H9 (cell line): Measurements from ENCODE around the gene VMAC. TPM values are rescaled to one million over a fixed set of nuclear protein-coding genes. Genes with fewer than 3 reads are reported as not detected.

Experiments used
- DNase-seq: peaks from one replicate; pipeline ENCODE4 v3.0.0-alpha.2; 2017
- H2AFZ ChIP-seq: one replicate; pipeline ENCODE4 v1.6.1; 2013; ENCODE audit warnings: mild to moderate bottlenecking, low read length, control low read depth, moderate library complexity
- H2AK5ac ChIP-seq: 2 replicates; pipeline ENCODE4 v1.6.1; 2013; ENCODE audit warnings: low read length, control low read depth, mixed read lengths; ENCODE audit not compliant: insufficient read length
- H2BK120ac ChIP-seq: one replicate; pipeline ENCODE4 v1.6.1; 2013; ENCODE audit warnings: low read depth, mild to moderate bottlenecking, low read length, control low read depth, inconsistent platforms; ENCODE audit not compliant: poor library complexity, severe bottlenecking
- H2BK12ac ChIP-seq: 2 replicates; pipeline ENCODE4 v1.6.1; 2013; ENCODE audit warnings: low read length, control low read depth, mixed read lengths, low read depth; ENCODE audit not compliant: insufficient read length
- H2BK15ac ChIP-seq: 2 replicates; pipeline ENCODE4 v1.6.1; 2013; ENCODE audit warnings: low read depth, low read length, control low read depth
- H2BK20ac ChIP-seq: one replicate; pipeline ENCODE4 v1.6.1; 2013; ENCODE audit warnings: low read depth, mild to moderate bottlenecking, low read length, control low read depth, inconsistent platforms; ENCODE audit not compliant: poor library complexity, severe bottlenecking
- H2BK5ac ChIP-seq: 2 replicates; pipeline ENCODE4 v1.6.1; 2013; ENCODE audit warnings: low read length, control low read depth, mixed read lengths; ENCODE audit not compliant: insufficient read length
- H3K14ac ChIP-seq: 2 replicates; pipeline ENCODE4 v1.6.1; 2013; ENCODE audit warnings: low read length, control low read depth; ENCODE audit not compliant: insufficient read depth
- H3K18ac ChIP-seq: 2 replicates; pipeline ENCODE4 v1.6.1; 2013; ENCODE audit warnings: low read depth, mild to moderate bottlenecking, mixed read lengths, low read length, control low read depth; ENCODE audit not compliant: insufficient read length
- H3K23ac ChIP-seq: 2 replicates; pipeline ENCODE4 v1.6.1; 2013; ENCODE audit warnings: low read length, control low read depth, mixed read lengths, low read depth; ENCODE audit not compliant: insufficient read length
- H3K23me2 ChIP-seq: 2 replicates; pipeline ENCODE4 v1.6.1; 2013; ENCODE audit warnings: low read depth, mild to moderate bottlenecking, mixed read lengths, low read length, control low read depth; ENCODE audit not compliant: insufficient read length, poor library complexity, severe bottlenecking
- H3K27ac ChIP-seq: 2 replicates; pipeline ENCODE4 v1.5.1; 2013; ENCODE audit warnings: low read length, control low read depth, mixed read lengths, low read depth; ENCODE audit not compliant: insufficient read length
- H3K27me3 ChIP-seq: 2 replicates; pipeline ENCODE4 v1.6.1; 2013; ENCODE audit warnings: low read length, control low read depth, inconsistent platforms; ENCODE audit not compliant: insufficient read depth
- H3K4ac ChIP-seq: 2 replicates; pipeline ENCODE4 v1.6.1; 2013; ENCODE audit warnings: low read depth, mild to moderate bottlenecking, control low read depth, inconsistent platforms, low read length, moderate library complexity
- H3K4me1 ChIP-seq: 2 replicates; pipeline ENCODE4 v1.6.1; 2013; ENCODE audit warnings: low read length, control low read depth, inconsistent platforms; ENCODE audit not compliant: insufficient read depth
- H3K4me2 ChIP-seq: 2 replicates; pipeline ENCODE4 v1.6.1; 2013; ENCODE audit warnings: low read length, control low read depth, mixed read lengths; ENCODE audit not compliant: insufficient read length, insufficient read depth
- H3K56ac ChIP-seq: 2 replicates; pipeline ENCODE4 v1.6.1; 2013; ENCODE audit warnings: low read depth, mild to moderate bottlenecking, mixed read lengths, low read length, control low read depth; ENCODE audit not compliant: insufficient read length
- H3K79me1 ChIP-seq: 2 replicates; pipeline ENCODE4 v1.6.1; 2013; ENCODE audit warnings: low read depth, mild to moderate bottlenecking, moderate library complexity, low read length, control low read depth, inconsistent platforms; ENCODE audit not compliant: insufficient read depth, poor library complexity, severe bottlenecking
- H3K79me2 ChIP-seq: 2 replicates; pipeline ENCODE4 v1.6.1; 2013; ENCODE audit warnings: low read length, control low read depth, inconsistent platforms; ENCODE audit not compliant: insufficient read depth
- H3K9ac ChIP-seq: 2 replicates; pipeline ENCODE4 v1.6.1; 2013; ENCODE audit warnings: low read length, control low read depth, mixed read lengths; ENCODE audit not compliant: insufficient read length; ENCODE audit errors: extremely low read depth
- H3K9me3 ChIP-seq: one replicate; pipeline ENCODE4 v1.6.1; 2013; ENCODE audit warnings: low read depth, low read length, inconsistent platforms; ENCODE audit not compliant: control insufficient read depth
- H3T11ph ChIP-seq: one replicate; pipeline ENCODE4 v1.6.1; 2013; ENCODE audit warnings: mild to moderate bottlenecking, low read length, control low read depth, inconsistent platforms
- H4K20me1 ChIP-seq: one replicate; pipeline ENCODE4 v1.6.1; 2013; ENCODE audit not compliant: control insufficient read depth, insufficient read length, insufficient read depth
- H4K5ac ChIP-seq: 2 replicates; pipeline ENCODE4 v1.6.1; 2013; ENCODE audit warnings: low read depth, mild to moderate bottlenecking, mixed read lengths, low read length, control low read depth; ENCODE audit not compliant: insufficient read length
- H4K8ac ChIP-seq: replicated peaks from 2 replicates; pipeline ENCODE4 v1.6.1; 2013; ENCODE audit warnings: low read length, control low read depth, mixed read lengths, low read depth; ENCODE audit not compliant: insufficient read length
- H4K91ac ChIP-seq: 2 replicates; pipeline ENCODE4 v1.6.1; 2013; ENCODE audit warnings: low read depth, mild to moderate bottlenecking, moderate library complexity, mixed read lengths, low read length, control low read depth; ENCODE audit not compliant: insufficient read length
- H3K27ac Mint-ChIP-seq, 3 experiments: 2 replicates in 2 of 3; 3 replicates in 1 of 3; pipeline ENCODE4 v1.8.0; 2020 to 2021; ENCODE audit warnings: mixed read lengths in 3 of 3, mild to moderate bottlenecking in 1 of 3, moderate library complexity in 1 of 3
- H3K27me3 Mint-ChIP-seq: 2 replicates; pipeline ENCODE4 v1.8.0; 2021; ENCODE audit warnings: low read depth, mild to moderate bottlenecking, moderate library complexity, mixed read lengths
- H3K36me3 Mint-ChIP-seq, 3 experiments: 2 replicates in 2 of 3; 3 replicates in 1 of 3; pipeline ENCODE4 v1.8.0; 2020 to 2021; ENCODE audit warnings: low read depth in 3 of 3, mixed read lengths in 3 of 3; ENCODE audit not compliant: insufficient read depth in 1 of 3
- H3K4me1 Mint-ChIP-seq, 2 experiments: 2 replicates each; pipeline ENCODE4 v1.8.0; 2020; ENCODE audit warnings: mixed read lengths in 2 of 2
- H3K4me3 Mint-ChIP-seq, 2 experiments: 2 replicates in 1 of 2; 3 replicates in 1 of 2; pipeline ENCODE4 v1.8.0; 2020 to 2021; ENCODE audit warnings: mild to moderate bottlenecking in 2 of 2, mixed read lengths in 2 of 2, moderate library complexity in 1 of 2
- H3K9me3 Mint-ChIP-seq, 2 experiments: 2 replicates in 1 of 2; 3 replicates in 1 of 2; pipeline ENCODE4 v1.8.0; 2020; ENCODE audit warnings: mild to moderate bottlenecking in 2 of 2, mixed read lengths in 2 of 2, moderate library complexity in 1 of 2
- WGBS: extraction: QIAGEN DNeasy Blood & Tissue Kit; methylation state at CpG from one replicate; pipeline ENCODE4 v1.1.7; 2013; ENCODE audit warnings: missing lambda C conversion rate, low lambda C conversion rate, mixed read lengths; ENCODE audit not compliant: insufficient read length; ENCODE audit errors: extremely low coverage; 5-methylcytosine and 5-hydroxymethylcytosine counted together
- total RNA-seq: library from RNA; stranded (reverse); gene quantifications from 2 replicates; pipeline ENCODE4 v1.2.1, GENCODE V29; 2021
- TF ChIP-seq, protein P1 (sequence below): fragments of 200-600 bp; sonication (generic); conservative IDR thresholded peaks from 3 replicates; pipeline ENCODE4 v1.8.0; 2021; ENCODE audit warnings: antibody characterized with exemption, mild to moderate bottlenecking

VMAC gene
- total RNA-seq, 1 experiment from 2014 or later, result 2.2 TPM

DNA sequence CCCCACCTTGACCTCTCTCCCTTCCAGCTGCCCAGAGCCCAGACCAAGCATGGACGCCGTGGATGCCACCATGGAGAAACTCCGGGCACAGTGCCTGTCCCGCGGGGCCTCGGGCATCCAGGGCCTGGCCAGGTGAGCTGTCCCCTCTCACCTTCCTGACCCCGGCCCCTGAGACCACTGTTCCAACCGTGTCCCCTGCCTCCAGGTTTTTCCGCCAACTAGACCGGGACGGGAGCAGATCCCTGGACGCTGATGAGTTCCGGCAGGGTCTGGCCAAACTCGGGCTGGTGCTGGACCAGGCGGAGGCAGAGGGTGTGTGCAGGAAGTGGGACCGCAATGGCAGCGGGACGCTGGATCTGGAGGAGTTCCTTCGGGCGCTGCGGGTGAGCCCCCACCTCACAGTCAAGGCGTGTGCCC is 9.7 kb downstream of the VMAC start:
- Histone ChIP-seq H3K4me2 (no peak overlapping the region), H2BK120ac (no peak overlapping the region), H4K91ac (no peak overlapping the region), H3K14ac (no peak overlapping the region), H4K20me1 (no peaks in the 10 kb centered on the region), H3K27me3 (no peaks in the 10 kb centered on the region), H3K23ac (no peak overlapping the region), H4K8ac (no peak overlapping the region), H2BK15ac (no peak overlapping the region), H2BK12ac (no peak overlapping the region), H3K4ac (no peak overlapping the region), H2AK5ac (no peak overlapping the region), H2BK20ac (no peak overlapping the region), H3K18ac (no peak overlapping the region), H3K27ac (no peak overlapping the region), H3K79me2 (no peaks in the 10 kb centered on the region), H3K4me1 (no peaks in the 10 kb centered on the region), H3T11ph (no peak overlapping the region), H3K79me1 (no peaks in the 10 kb centered on the region), H3K23me2 (no peaks in the 10 kb centered on the region), H4K5ac (no peak overlapping the region), H2AFZ (no peak overlapping the region), H3K56ac (no peak overlapping the region), H3K9ac (no peak overlapping the region), H2BK5ac (no peak overlapping the region), H3K9me3 (no peaks in the 10 kb centered on the region)
- no peak for DNase-seq
- Mint-ChIP-seq H3K4me3 (no peak overlapping the region), H3K36me3 (peaks cover 11 to 34% (median 27%) of the 10 kb centered on the region in 3 experiments), H3K27me3 (no peaks in the 10 kb centered on the region; the same call in 1 of the 2 replicates), H3K4me1 (no peaks in the 10 kb centered on the region), H3K9me3 (no peaks in the 10 kb centered on the region), H3K27ac (no peak overlapping the region)
- no CpG with 5 or more reads among the region's 22 CpGs for whole genome bisulfite sequencing
- TF ChIP-seq, protein P1, sequence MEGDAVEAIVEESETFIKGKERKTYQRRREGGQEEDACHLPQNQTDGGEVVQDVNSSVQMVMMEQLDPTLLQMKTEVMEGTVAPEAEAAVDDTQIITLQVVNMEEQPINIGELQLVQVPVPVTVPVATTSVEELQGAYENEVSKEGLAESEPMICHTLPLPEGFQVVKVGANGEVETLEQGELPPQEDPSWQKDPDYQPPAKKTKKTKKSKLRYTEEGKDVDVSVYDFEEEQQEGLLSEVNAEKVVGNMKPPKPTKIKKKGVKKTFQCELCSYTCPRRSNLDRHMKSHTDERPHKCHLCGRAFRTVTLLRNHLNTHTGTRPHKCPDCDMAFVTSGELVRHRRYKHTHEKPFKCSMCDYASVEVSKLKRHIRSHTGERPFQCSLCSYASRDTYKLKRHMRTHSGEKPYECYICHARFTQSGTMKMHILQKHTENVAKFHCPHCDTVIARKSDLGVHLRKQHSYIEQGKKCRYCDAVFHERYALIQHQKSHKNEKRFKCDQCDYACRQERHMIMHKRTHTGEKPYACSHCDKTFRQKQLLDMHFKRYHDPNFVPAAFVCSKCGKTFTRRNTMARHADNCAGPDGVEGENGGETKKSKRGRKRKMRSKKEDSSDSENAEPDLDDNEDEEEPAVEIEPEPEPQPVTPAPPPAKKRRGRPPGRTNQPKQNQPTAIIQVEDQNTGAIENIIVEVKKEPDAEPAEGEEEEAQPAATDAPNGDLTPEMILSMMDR, result no peak
